ENCODE results near the gene ZNF211. TPM values are rescaled to one million over a fixed set of nuclear protein-coding genes. Genes with fewer than 3 reads are reported as not detected.

ZNF211 gene
- total RNA-seq, 1 experiment from 2014 or later: 10.5 TPM

GRCh38 chr19:57651654-57651996 lies 18.7 kb downstream of the ZNF211 start:
- Mint-ChIP-seq H3K36me3 (ENCODE audit: insufficient read depth, unreplicated experiment) (peaks cover 10% of the 10 kb centered on the region), H3K27me3 (ENCODE audit: insufficient read depth, unreplicated experiment) (no peaks in the 10 kb centered on the region), H3K27ac (ENCODE audit: unreplicated experiment) (peak overlapping the region; percentile 66), H3K9me3 (ENCODE audit: unreplicated experiment) (peaks cover 54% of the 10 kb centered on the region), H3K4me1 (ENCODE audit: low read depth, unreplicated experiment) (peaks cover 28% of the 10 kb centered on the region), H3K4me3 (ENCODE audit: unreplicated experiment) (peak overlapping the region; percentile 63)
- peaks cover 16% of the 10 kb centered on the region; the same call in 1 of the 2 replicates for H3K4me1 ChIP-seq
- H3K36me3 ChIP-seq (ENCODE audit: control insufficient read depth, insufficient read depth, low read length): no peaks in the 10 kb centered on the region
- intact Hi-C loops (cut with micrococcal nuclease; ENCODE audit: unreplicated experiment): no loop called here
- ChIA-PET CTCF (interaction anchor here (0.9 kb wide), 1 partner anchor 30 kb away, joined by 5 read pairs; the partner anchor contains the start of gene ZNF551), POLR2A (no interaction called here)
- H3K27me3 ChIP-seq (replicated peaks; ENCODE audit: control insufficient read depth, insufficient read depth, low read length): no peaks in the 10 kb centered on the region; the same call in 1 of the 2 replicates
- TF ChIP-seq CTCF (IDR thresholded peaks at IDR 0.05; ENCODE audit: insufficient read depth in 1 of 2, low read depth in 1 of 2, low read length in 1 of 2, severe bottlenecking in 1 of 2, unreplicated experiment in 1 of 2): no peak
- H3K4me3 ChIP-seq (ENCODE audit: low read depth, low read length): no peak overlapping the region
- no peak for DNase-seq
- H3K9me3 ChIP-seq: peaks cover 26% of the 10 kb centered on the region
- no TSS peak for BruUV-seq (replicated peaks)

GRCh38 chr19:57653689-57654088 lies 20.7 kb downstream of the ZNF211 start:
- Mint-ChIP-seq H3K36me3 (ENCODE audit: insufficient read depth, unreplicated experiment) (peaks cover 10% of the 10 kb centered on the region), H3K27ac (ENCODE audit: unreplicated experiment) (no peak overlapping the region), H3K9me3 (ENCODE audit: unreplicated experiment) (peaks cover 57% of the 10 kb centered on the region), H3K27me3 (ENCODE audit: insufficient read depth, unreplicated experiment) (no peaks in the 10 kb centered on the region), H3K4me3 (ENCODE audit: unreplicated experiment) (no peak overlapping the region), H3K4me1 (ENCODE audit: low read depth, unreplicated experiment) (peaks cover 28% of the 10 kb centered on the region)
- intact Hi-C loops (cut with micrococcal nuclease; ENCODE audit: unreplicated experiment): no loop called here
- ChIA-PET POLR2A (no interaction called here), CTCF (no interaction called here)
- no TSS peak for BruUV-seq (replicated peaks)
- DNase-seq: no peak
- Histone ChIP-seq H3K4me1 (peaks cover 16% of the 10 kb centered on the region; the same call in 1 of the 2 replicates), H3K27me3 (replicated peaks; ENCODE audit: control insufficient read depth, insufficient read depth, low read length) (no peaks in the 10 kb centered on the region; the same call in 1 of the 2 replicates), H3K9me3 (peaks cover 28% of the 10 kb centered on the region), H3K4me3 (ENCODE audit: low read depth, low read length) (no peak overlapping the region), H3K36me3 (ENCODE audit: control insufficient read depth, insufficient read depth, low read length) (no peaks in the 10 kb centered on the region)
- TF ChIP-seq CTCF (IDR thresholded peaks at IDR 0.05; ENCODE audit: insufficient read depth in 1 of 2, low read depth in 1 of 2, low read length in 1 of 2, severe bottlenecking in 1 of 2, unreplicated experiment in 1 of 2): no peak

- no peak for DNase-seq
- Histone ChIP-seq H3K4me1 (peaks cover 16% of the 10 kb centered on the region; the same call in 1 of the 2 replicates), H3K27me3 (replicated peaks; ENCODE audit: control insufficient read depth, insufficient read depth, low read length) (no peaks in the 10 kb centered on the region; the same call in 1 of the 2 replicates), H3K4me3 (ENCODE audit: low read depth, low read length) (no peak overlapping the region), H3K36me3 (ENCODE audit: control insufficient read depth, insufficient read depth, low read length) (no peaks in the 10 kb centered on the region), H3K9me3 (peaks cover 28% of the 10 kb centered on the region)
- Mint-ChIP-seq H3K4me1 (ENCODE audit: low read depth, unreplicated experiment) (peaks cover 28% of the 10 kb centered on the region), H3K36me3 (ENCODE audit: insufficient read depth, unreplicated experiment) (peaks cover 10% of the 10 kb centered on the region), H3K27ac (ENCODE audit: unreplicated experiment) (no peak overlapping the region), H3K9me3 (ENCODE audit: unreplicated experiment) (peaks cover 57% of the 10 kb centered on the region), H3K27me3 (ENCODE audit: insufficient read depth, unreplicated experiment) (peaks cover 7% of the 10 kb centered on the region), H3K4me3 (ENCODE audit: unreplicated experiment) (no peak overlapping the region)
- no TSS peak for BruUV-seq (replicated peaks)
- POLR2A ChIA-PET: no interaction called here
- TF ChIP-seq CTCF (IDR thresholded peaks at IDR 0.05; ENCODE audit: insufficient read depth in 1 of 2, low read depth in 1 of 2, low read length in 1 of 2, severe bottlenecking in 1 of 2, unreplicated experiment in 1 of 2): no peak
- intact Hi-C loops (cut with micrococcal nuclease; ENCODE audit: unreplicated experiment): no loop called here
- CTCF ChIA-PET: no interaction called here
Measured at GRCh38 chr19:57655443-57655842, 22.5 kb downstream of the ZNF211 start.
